ENCODE measurements around the gene KRTAP10-8.

DNA sequence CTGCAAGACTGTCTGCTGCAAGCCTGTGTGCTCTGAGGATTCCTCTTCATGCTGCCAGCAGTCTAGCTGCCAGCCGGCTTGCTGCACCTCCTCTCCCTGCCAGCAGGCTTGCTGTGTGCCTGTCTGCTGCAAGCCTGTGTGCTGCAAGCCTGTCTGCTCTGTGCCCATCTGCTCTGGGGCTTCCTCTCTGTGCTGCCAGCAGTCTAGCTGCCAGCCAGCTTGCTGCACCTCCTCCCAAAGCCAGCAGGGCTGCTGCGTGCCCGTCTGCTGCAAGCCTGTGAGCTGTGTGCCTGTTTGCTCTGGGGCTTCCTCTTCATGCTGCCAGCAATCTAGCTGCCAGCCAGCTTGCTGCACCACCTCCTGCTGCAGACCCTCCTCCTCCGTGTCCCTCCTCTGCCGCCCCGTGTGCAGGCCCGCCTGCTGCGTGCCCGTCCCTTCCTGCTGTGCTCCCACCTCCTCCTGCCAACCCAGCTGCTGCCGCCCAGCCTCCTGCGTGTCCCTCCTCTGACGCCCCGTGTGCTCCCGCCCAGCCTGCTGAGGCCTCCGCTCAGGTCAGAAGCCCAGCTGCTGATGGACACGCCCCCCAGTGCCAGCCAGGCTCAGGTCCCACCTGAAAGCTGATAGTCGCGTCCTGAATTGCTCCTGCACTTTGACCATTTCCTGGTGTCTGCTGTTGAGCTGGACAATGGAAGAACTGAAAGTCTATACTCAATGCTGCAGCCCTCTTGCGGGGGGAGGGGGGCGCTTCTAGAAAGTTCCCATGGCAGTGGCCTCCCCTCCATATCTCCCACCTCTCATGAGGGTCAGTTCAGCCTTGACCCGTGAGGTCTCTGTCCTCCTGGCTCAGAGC lies 37.2 kb upstream of the KRTAP10-8 start:
- TF ChIP-seq, protein P1, sequence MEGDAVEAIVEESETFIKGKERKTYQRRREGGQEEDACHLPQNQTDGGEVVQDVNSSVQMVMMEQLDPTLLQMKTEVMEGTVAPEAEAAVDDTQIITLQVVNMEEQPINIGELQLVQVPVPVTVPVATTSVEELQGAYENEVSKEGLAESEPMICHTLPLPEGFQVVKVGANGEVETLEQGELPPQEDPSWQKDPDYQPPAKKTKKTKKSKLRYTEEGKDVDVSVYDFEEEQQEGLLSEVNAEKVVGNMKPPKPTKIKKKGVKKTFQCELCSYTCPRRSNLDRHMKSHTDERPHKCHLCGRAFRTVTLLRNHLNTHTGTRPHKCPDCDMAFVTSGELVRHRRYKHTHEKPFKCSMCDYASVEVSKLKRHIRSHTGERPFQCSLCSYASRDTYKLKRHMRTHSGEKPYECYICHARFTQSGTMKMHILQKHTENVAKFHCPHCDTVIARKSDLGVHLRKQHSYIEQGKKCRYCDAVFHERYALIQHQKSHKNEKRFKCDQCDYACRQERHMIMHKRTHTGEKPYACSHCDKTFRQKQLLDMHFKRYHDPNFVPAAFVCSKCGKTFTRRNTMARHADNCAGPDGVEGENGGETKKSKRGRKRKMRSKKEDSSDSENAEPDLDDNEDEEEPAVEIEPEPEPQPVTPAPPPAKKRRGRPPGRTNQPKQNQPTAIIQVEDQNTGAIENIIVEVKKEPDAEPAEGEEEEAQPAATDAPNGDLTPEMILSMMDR (IDR thresholded peaks at IDR 0.05): no peak
- TF ChIP-seq POLR2A (IDR thresholded peaks at IDR 0.05): no peak
